ENCODE data around the gene CACFD1. TPM values are rescaled to one million over a fixed set of nuclear protein-coding genes. Genes with fewer than 3 reads are reported as not detected.

CACFD1 gene
- total and polyA plus RNA-seq, 2 of the 4 experiments (the other 2 are of a cell fraction), result 2.0 to 6.6 TPM

- no peaks in the 10 kb centered on the region for H3K79me1 ChIP-seq (ENCODE audit: low read depth in 1 of 2, low read length in 2 of 2)
- no peak overlapping the region for H2AK9ac ChIP-seq (replicated peaks; ENCODE audit: low read depth, low read length, poor library complexity)
- peaks cover 5% of the 10 kb centered on the region; the same call in 1 of the 2 replicates for H3K4me1 ChIP-seq (ENCODE audit: control insufficient read depth, insufficient read depth, low read length)
- ATAC-seq (ENCODE audit: low read depth) (no peak), DNase-seq (no peak)
- H2BK120ac ChIP-seq (ENCODE audit: low read depth, low read length), result no peak overlapping the region
- no peak overlapping the region for H3K18ac ChIP-seq (ENCODE audit: low read depth, low read length)
- no peak overlapping the region for H3K56ac ChIP-seq (ENCODE audit: extremely low read depth, insufficient read depth, low read length)
- no peak overlapping the region for H3K23ac ChIP-seq (ENCODE audit: low read depth, low read length)
- H3K4me2 ChIP-seq (ENCODE audit: low read depth, low read length), result no peak overlapping the region
- H3K9me1 ChIP-seq (ENCODE audit: insufficient read depth, low read length), result peaks cover 6% of the 10 kb centered on the region; the same call in 1 of the 2 replicates
- H3K27me3 ChIP-seq (ENCODE audit: control insufficient read depth, insufficient read depth, low read length), result peaks cover 38% of the 10 kb centered on the region; the same call in 1 of the 2 replicates
- dilution Hi-C loops (cut with HindIII; ENCODE audit: low sequenced_read_pairs, unreplicated experiment) (no loop called here), in situ Hi-C loops (cut with MboI; ENCODE audit: low sequenced_read_pairs) (no loop called here), intact Hi-C loops (cut with micrococcal nuclease) (no loop called here)
- no TSS peak for BruUV-seq (replicated peaks)
- H2BK20ac ChIP-seq (ENCODE audit: low read depth, low read length), result no peak overlapping the region
- no peaks in the 10 kb centered on the region for H3K36me3 ChIP-seq (ENCODE audit: control insufficient read depth, insufficient read depth, low read length)
- ChIA-PET CTCF (no interaction called here), POLR2A (ENCODE audit: unreplicated experiment) (no interaction called here)
- H4K91ac ChIP-seq (ENCODE audit: insufficient read depth, low read depth, low read length), result no peak overlapping the region
- H2AK5ac ChIP-seq (ENCODE audit: low read depth, low read length), result no peak overlapping the region
- 81% methylated on average over 10 of the region's 19 CpGs; no CpG with 5 or more reads in 1 of the 2 experiments for WGBS, 2 experiments (ENCODE audit: extremely low coverage in 2 of 2, insufficient read length in 1 of 2)
- H3K9ac ChIP-seq (ENCODE audit: low read depth, low read length), result no peak overlapping the region
- H2BK15ac ChIP-seq (ENCODE audit: low read depth, low read length), result no peak overlapping the region
- no peak overlapping the region for H2AFZ ChIP-seq (replicated peaks; ENCODE audit: low read length, poor library complexity)
- no peak overlapping the region for H3K4me3 ChIP-seq (ENCODE audit: insufficient read depth, low read depth, low read length)
- no peak overlapping the region for H4K8ac ChIP-seq (ENCODE audit: low read depth in 2 of 2, low read length in 2 of 2)
- H4K20me1 ChIP-seq (ENCODE audit: insufficient read depth, low read length), result peaks cover 3% of the 10 kb centered on the region; the same call in 1 of the 2 replicates
- no peak overlapping the region for H3K4ac ChIP-seq (ENCODE audit: low read depth, low read length)
- no peak overlapping the region for H3K14ac ChIP-seq (replicated peaks; ENCODE audit: low read depth, low read length)
- no peak overlapping the region for H2BK5ac ChIP-seq (ENCODE audit: low read depth, low read length, poor library complexity, severe bottlenecking)
- no peak overlapping the region for H3K27ac ChIP-seq (ENCODE audit: insufficient read depth, low read length)
- H4K5ac ChIP-seq (ENCODE audit: low read depth, low read length), result no peak overlapping the region
- H3K9me3 ChIP-seq (ENCODE audit: control insufficient read depth, insufficient read depth, low read length), result no peaks in the 10 kb centered on the region
- TF ChIP-seq CHD1 (IDR thresholded peaks at IDR 0.05; ENCODE audit: low read depth, low read length) (no peak), SMC3 (IDR thresholded peaks at IDR 0.05; ENCODE audit: low read depth, low read length) (no peak), RFX5 (IDR thresholded peaks at IDR 0.05; ENCODE audit: low read depth, low read length) (no peak), ELK1 (IDR thresholded peaks at IDR 0.05; ENCODE audit: borderline replicate concordance, low read depth, low read length) (no peak), CTCF (conservative IDR thresholded peaks at IDR 0.05; ENCODE audit: low read depth, low read length) (no peak), NFE2L2 (IDR thresholded peaks at IDR 0.05; ENCODE audit: low read depth, low read length) (no peak), POLR2A (IDR thresholded peaks at IDR 0.05; ENCODE audit: low read depth, low read length) (no peak), RAD21 (IDR thresholded peaks at IDR 0.05; ENCODE audit: low read length) (no peak), MAFK (IDR thresholded peaks at IDR 0.05; ENCODE audit: low read depth, low read length) (no peak), RCOR1 (IDR thresholded peaks at IDR 0.05; ENCODE audit: insufficient replicate concordance, low read length) (no peak), USF2 (IDR thresholded peaks at IDR 0.05; ENCODE audit: low read depth, low read length) (no peak), FOS (IDR thresholded peaks at IDR 0.05; ENCODE audit: low read depth, low read length) (no peak), MAZ (IDR thresholded peaks at IDR 0.05; ENCODE audit: borderline replicate concordance, low read depth, low read length) (no peak), MXI1 (IDR thresholded peaks at IDR 0.05; ENCODE audit: borderline replicate concordance, low read depth, low read length) (no peak)
These were observed 52.8 kb downstream of the CACFD1 start for GRCh38 chr9:133512253-133513213.

Data from IMR-90 (cell line).